Activated CD4-positive, alpha-beta memory T cell treated with anti-CD3 and anti-CD28 coated beads, Interleukin-2, amount 10 ng/mL, durations not matched to agents 7 days and 5 days (primary cell): ENCODE measurements around the gene IPO11. TPM values are rescaled to one million over a fixed set of nuclear protein-coding genes. Genes with fewer than 3 reads are reported as not detected.
A peak's percentile ranks its signal among the peaks of the same experiment; 100 is the strongest.

Experiments
- CTCF ChIA-PET: fragments of 350-600 bp; sonication (Branson Sonifier 250); formaldehyde crosslinking; loops from one replicate; lab custom pipeline; 2021; ENCODE audit warnings: antibody characterized with exemption, inconsistent platforms; lab: Charles Lee
- POLR2A ChIA-PET: fragments of 350-600 bp; sonication (Branson Sonifier 250); formaldehyde crosslinking; loops from one replicate; lab custom pipeline; 2021; ENCODE audit warnings: antibody characterized with exemption; lab: Charles Lee
- DNase-seq: peaks from one replicate; pipeline ENCODE4 v3.0.0-alpha.2; 2020
- H3K27ac Mint-ChIP-seq: one replicate; pipeline ENCODE4 v1.8.0; 2021; ENCODE audit warnings: mild to moderate bottlenecking, mixed read lengths
- H3K27me3 Mint-ChIP-seq: one replicate; pipeline ENCODE4 v1.8.0; 2021; ENCODE audit warnings: mixed read lengths
- H3K36me3 Mint-ChIP-seq: one replicate; pipeline ENCODE4 v1.8.0; 2021; ENCODE audit warnings: low read depth, mixed read lengths
- H3K4me1 Mint-ChIP-seq: one replicate; pipeline ENCODE4 v1.8.0; 2021; ENCODE audit warnings: mixed read lengths
- H3K4me3 Mint-ChIP-seq: one replicate; pipeline ENCODE4 v1.8.0; 2021; ENCODE audit warnings: mild to moderate bottlenecking, mixed read lengths
- H3K9me3 Mint-ChIP-seq: one replicate; pipeline ENCODE4 v1.8.0; 2021; ENCODE audit warnings: mixed read lengths
- total RNA-seq, 2 experiments: library from RNA; stranded (reverse); gene quantifications; one replicate each; pipeline ENCODE4 v1.2.3, GENCODE V29; 2021

The IPO11 gene
- total RNA-seq, 2 experiments from 2014 or later = 23.8 to 23.9 TPM

GRCh38 chr5:62584391-62584790 lies 171.8 kb downstream of the IPO11 start:
- no peak overlapping the region for H3K4me3 Mint-ChIP-seq
- H3K4me1 Mint-ChIP-seq = peaks cover 29% of the 10 kb centered on the region
- ChIA-PET POLR2A (no interaction called here), CTCF (no interaction called here)
- H3K9me3 Mint-ChIP-seq = no peaks in the 10 kb centered on the region
- H3K27me3 Mint-ChIP-seq = no peaks in the 10 kb centered on the region
- DNase-seq = no peak
- no peak overlapping the region for H3K27ac Mint-ChIP-seq
- H3K36me3 Mint-ChIP-seq = peaks cover 21% of the 10 kb centered on the region

DNA sequence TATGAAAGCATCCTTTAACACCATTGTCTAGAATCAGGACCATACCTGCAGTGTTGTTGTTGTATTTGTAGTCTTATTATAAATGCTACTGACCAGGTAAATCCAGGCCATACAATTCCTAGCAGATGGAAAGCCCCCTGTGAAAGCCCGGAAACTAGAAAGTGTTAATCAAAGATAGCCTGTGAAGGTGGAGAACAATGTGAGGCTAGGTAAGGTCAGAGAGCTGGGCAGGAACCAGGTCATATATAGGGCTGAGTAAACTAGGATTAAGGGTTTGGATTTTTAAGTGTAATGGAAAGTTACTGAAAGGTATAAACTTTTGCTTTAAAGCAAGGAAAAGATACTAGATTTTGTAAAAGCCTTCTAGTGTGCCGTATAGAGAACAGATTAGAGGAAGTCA lies 172.7 kb downstream of the IPO11 start:
- Mint-ChIP-seq H3K36me3 (peaks cover 20% of the 10 kb centered on the region), H3K27ac (peak overlapping the region; percentile 6), H3K9me3 (no peaks in the 10 kb centered on the region), H3K4me1 (peaks cover 29% of the 10 kb centered on the region), H3K4me3 (no peak overlapping the region), H3K27me3 (no peaks in the 10 kb centered on the region)
- ChIA-PET CTCF (no interaction called here), POLR2A (no interaction called here)
- no peak for DNase-seq

DNA sequence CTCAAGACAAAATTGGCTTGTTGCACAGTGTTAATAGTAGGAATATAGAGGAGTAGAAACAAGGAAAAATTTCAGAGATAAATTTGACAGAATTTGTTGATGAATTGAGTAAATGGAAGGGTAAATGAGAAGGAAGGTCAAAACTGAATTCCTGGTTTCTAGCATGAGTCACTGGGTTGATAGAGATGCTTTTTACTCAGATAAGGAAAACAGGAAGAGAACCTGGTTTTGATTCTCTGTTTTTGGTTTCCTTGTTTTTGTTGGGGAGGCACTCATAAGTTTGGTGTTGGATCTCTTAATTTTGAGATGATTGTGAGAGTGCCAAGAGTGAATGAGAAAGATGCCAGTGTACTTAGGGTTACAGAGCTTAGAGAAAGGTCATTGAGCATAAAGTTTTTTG lies 173.2 kb downstream of the IPO11 start:
- CTCF ChIA-PET = no interaction called here
- no peaks in the 10 kb centered on the region for H3K9me3 Mint-ChIP-seq
- H3K27ac Mint-ChIP-seq = peak overlapping the region; percentile 6
- no peaks in the 10 kb centered on the region for H3K27me3 Mint-ChIP-seq
- peaks cover 25% of the 10 kb centered on the region for H3K4me1 Mint-ChIP-seq
- POLR2A ChIA-PET = no interaction called here
- peaks cover 16% of the 10 kb centered on the region for H3K36me3 Mint-ChIP-seq
- H3K4me3 Mint-ChIP-seq = no peak overlapping the region
- DNase-seq = no peak

GRCh38 chr5:62587737-62588136 lies 175.2 kb downstream of the IPO11 start:
- H3K4me3 Mint-ChIP-seq = no peak overlapping the region
- DNase-seq = no peak
- H3K4me1 Mint-ChIP-seq = peaks cover 16% of the 10 kb centered on the region
- H3K36me3 Mint-ChIP-seq = peaks cover 26% of the 10 kb centered on the region
- no peaks in the 10 kb centered on the region for H3K27me3 Mint-ChIP-seq
- H3K9me3 Mint-ChIP-seq = no peaks in the 10 kb centered on the region
- CTCF ChIA-PET = interaction anchor here (1.2 to 1.3 kb wide), 2 partner anchors 9 to 185 kb away, joined by 3 to 5 read pairs; partner anchors contain the start of gene LRRC70
- H3K27ac Mint-ChIP-seq = peak overlapping the region; percentile 11
- POLR2A ChIA-PET = no interaction called here

- Mint-ChIP-seq H3K27me3 (no peaks in the 10 kb centered on the region), H3K9me3 (no peaks in the 10 kb centered on the region), H3K27ac (no peak overlapping the region), H3K4me1 (peaks cover 16% of the 10 kb centered on the region), H3K4me3 (no peak overlapping the region), H3K36me3 (peaks cover 32% of the 10 kb centered on the region)
- POLR2A ChIA-PET = no interaction called here
- CTCF ChIA-PET = interaction anchor here (1.3 kb wide), 1 partner anchor 186 kb away, joined by 3 read pairs; no protein-coding TSS in a partner anchor
- DNase-seq = no peak
Observed at GRCh38 chr5:62588668-62589067, 176.1 kb downstream of the IPO11 start.

DNA sequence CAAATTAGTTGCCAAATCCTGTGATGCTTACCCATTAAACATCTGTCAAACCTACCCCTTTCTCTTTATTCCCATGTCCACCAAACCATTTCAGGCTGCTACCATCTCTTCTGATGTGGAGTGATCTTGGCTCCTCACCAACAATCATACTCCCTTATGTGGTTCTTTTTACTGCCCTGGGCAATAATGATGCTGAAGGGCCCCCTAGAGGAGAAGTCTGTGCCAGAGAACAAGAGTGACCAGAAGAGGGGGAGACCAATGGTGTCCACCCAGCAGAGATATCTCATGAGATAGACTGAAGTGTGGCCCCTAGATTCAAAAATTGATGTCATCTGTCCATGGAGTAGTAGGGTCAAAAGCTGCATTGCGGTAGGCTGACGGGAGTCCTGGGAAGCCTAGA lies 176.9 kb downstream of the IPO11 start:
- Mint-ChIP-seq H3K4me3 (no peak overlapping the region), H3K9me3 (no peaks in the 10 kb centered on the region), H3K27ac (no peak overlapping the region), H3K36me3 (peaks cover 32% of the 10 kb centered on the region), H3K4me1 (peaks cover 14% of the 10 kb centered on the region), H3K27me3 (no peaks in the 10 kb centered on the region)
- ChIA-PET POLR2A (no interaction called here), CTCF (no interaction called here)
- DNase-seq = no peak

GRCh38 chr5:62590387-62590786 lies 177.8 kb downstream of the IPO11 start:
- no peak overlapping the region for H3K4me3 Mint-ChIP-seq

DNA sequence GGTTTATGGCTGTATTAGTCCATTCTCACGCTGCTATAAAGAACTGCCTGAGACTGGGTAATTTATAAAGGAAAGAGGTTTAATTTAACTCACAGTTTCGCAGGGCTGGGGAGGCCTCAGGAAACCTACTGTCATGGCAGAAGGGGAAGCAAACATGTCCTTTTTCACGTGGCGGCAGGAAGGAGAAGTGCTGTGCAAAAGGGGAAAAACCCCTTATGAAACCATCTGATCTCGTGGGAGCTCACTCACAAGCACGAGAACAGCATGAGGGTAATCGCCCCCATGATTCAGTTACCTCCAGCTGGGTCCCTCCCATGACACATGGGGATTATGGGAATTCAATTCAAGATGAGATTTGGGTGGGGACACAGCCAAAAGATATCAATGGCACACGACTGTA lies 180.0 kb downstream of the IPO11 start:
- CTCF ChIA-PET = no interaction called here
- DNase-seq = no peak
- Mint-ChIP-seq H3K27me3 (no peaks in the 10 kb centered on the region), H3K27ac (no peak overlapping the region), H3K36me3 (peaks cover 32% of the 10 kb centered on the region), H3K4me3 (no peak overlapping the region), H3K9me3 (no peaks in the 10 kb centered on the region), H3K4me1 (no peaks in the 10 kb centered on the region)
- POLR2A ChIA-PET = interaction anchor here (1.2 kb wide), 1 partner anchor 13 kb away, joined by 3 read pairs; no protein-coding TSS in a partner anchor

More at GRCh38 chr5:62590387-62590786, 177.8 kb downstream of the IPO11 start:
- no peak overlapping the region for H3K27ac Mint-ChIP-seq
- DNase-seq = no peak
- H3K9me3 Mint-ChIP-seq = no peaks in the 10 kb centered on the region
- H3K36me3 Mint-ChIP-seq = peaks cover 32% of the 10 kb centered on the region
- H3K4me1 Mint-ChIP-seq = peaks cover 8% of the 10 kb centered on the region
- H3K27me3 Mint-ChIP-seq = no peaks in the 10 kb centered on the region
- ChIA-PET CTCF (no interaction called here), POLR2A (no interaction called here)

DNA sequence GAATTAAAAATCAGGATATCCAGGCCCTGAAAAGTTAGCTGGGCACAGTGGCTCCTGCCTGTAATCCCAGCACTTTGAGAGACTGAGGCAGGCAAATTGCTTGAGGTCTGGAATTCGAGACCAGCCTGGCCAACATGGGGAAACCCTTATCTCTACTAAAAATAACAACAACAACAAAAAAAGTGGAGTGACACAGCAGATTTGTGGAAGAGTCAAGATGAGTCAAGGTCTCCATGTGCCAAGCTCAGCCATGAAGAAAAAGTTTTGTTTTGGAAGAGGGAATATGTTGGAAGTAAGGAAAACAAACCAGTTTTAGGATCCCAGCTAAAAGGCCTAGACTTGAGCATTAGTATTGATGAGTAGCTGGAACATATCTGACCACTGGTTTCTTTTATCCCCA lies 180.8 kb downstream of the IPO11 start:
- H3K9me3 Mint-ChIP-seq = no peaks in the 10 kb centered on the region
- no peaks in the 10 kb centered on the region for H3K4me1 Mint-ChIP-seq
- ChIA-PET CTCF (no interaction called here), POLR2A (no interaction called here)
- H3K27ac Mint-ChIP-seq = no peak overlapping the region
- no peak overlapping the region for H3K4me3 Mint-ChIP-seq
- no peaks in the 10 kb centered on the region for H3K27me3 Mint-ChIP-seq
- no peak for DNase-seq
- peaks cover 30% of the 10 kb centered on the region for H3K36me3 Mint-ChIP-seq

DNA sequence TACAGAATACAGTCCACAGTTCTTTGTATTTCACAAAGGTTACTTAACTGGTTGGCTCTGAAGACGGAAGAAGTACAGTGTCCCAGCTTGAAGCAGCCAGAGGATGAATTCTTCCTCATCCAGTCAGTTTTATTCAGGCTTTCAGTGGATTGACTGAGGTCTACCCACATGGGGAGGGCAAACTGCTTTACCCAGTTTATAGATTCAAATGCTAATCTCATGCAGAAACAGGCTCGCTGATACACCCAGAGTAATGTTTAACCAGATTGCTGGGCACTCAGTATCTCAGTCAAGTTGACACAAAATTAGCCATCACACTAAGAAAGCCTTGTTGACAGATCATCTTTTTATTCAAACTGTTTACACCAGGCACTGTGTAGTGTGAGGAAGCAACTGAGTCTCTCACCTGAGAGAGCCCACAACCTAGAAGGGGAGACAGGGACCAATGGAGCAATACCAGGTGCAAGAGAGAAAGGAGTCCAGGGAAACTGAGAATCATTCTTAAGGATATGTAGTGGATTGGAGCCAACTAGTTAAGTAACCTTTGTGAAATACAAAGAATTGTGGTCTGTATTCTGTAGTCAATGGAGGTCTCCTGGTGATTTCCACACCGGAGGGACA lies 181.9 kb downstream of the IPO11 start:
- ChIA-PET POLR2A (no interaction called here), CTCF (no interaction called here)
- H3K27me3 Mint-ChIP-seq = no peaks in the 10 kb centered on the region
- no peaks in the 10 kb centered on the region for H3K9me3 Mint-ChIP-seq
- peaks cover 22% of the 10 kb centered on the region for H3K36me3 Mint-ChIP-seq
- H3K4me1 Mint-ChIP-seq = no peaks in the 10 kb centered on the region
- DNase-seq = no peak
- H3K27ac Mint-ChIP-seq = no peak overlapping the region
- H3K4me3 Mint-ChIP-seq = no peak overlapping the region

GRCh38 chr5:62596096-62596495 lies 183.5 kb downstream of the IPO11 start:
- Mint-ChIP-seq H3K36me3 (peaks cover 22% of the 10 kb centered on the region), H3K4me1 (no peaks in the 10 kb centered on the region), H3K9me3 (no peaks in the 10 kb centered on the region), H3K27ac (no peak overlapping the region), H3K27me3 (no peaks in the 10 kb centered on the region), H3K4me3 (no peak overlapping the region)
- POLR2A ChIA-PET = no interaction called here
- DNase-seq = no peak
- CTCF ChIA-PET = no interaction called here

DNA sequence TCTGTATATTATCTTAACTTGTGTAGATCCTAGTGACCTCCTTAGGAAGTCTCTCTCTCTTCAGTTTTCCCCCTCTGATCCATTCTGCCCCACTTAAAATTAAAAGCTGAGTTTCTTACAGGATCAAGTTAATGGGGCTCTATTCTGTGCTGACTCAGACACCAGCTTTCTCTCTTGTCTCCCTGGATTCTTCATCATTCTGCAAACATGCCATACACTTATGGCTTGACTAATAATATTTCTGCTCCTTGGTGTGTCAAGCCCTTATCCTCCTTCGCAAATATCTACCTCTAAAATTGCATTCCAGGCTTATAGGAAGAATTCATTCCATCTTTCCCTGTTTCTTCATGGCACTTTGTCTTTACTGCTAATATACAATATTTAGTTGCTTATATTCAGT lies 184.1 kb downstream of the IPO11 start:
- POLR2A ChIA-PET = no interaction called here
- H3K27ac Mint-ChIP-seq = no peak overlapping the region
- CTCF ChIA-PET = no interaction called here
- H3K27me3 Mint-ChIP-seq = no peaks in the 10 kb centered on the region
- no peaks in the 10 kb centered on the region for H3K9me3 Mint-ChIP-seq
- H3K4me1 Mint-ChIP-seq = no peaks in the 10 kb centered on the region
- no peak overlapping the region for H3K4me3 Mint-ChIP-seq
- peaks cover 18% of the 10 kb centered on the region for H3K36me3 Mint-ChIP-seq
- no peak for DNase-seq

DNA sequence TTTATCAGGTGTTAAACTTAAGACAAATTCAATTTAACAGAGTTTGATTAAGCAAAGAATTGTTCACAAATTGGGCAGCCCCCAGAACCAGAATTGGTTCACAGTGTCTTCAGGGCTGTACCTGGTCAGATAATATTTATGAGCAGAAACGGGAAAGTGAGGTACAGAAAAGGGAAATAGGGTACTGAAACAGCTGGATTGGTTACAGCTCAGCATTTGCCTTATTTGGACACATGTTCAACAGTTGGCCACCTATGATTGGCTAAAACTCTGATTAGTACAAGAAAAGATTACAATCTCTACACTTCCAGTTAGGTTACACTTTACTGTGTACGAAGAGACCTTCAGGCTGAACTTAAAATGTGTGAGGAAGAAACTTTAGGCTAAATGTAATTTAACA lies 184.8 kb downstream of the IPO11 start:
- CTCF ChIA-PET = no interaction called here
- Mint-ChIP-seq H3K36me3 (peaks cover 13% of the 10 kb centered on the region), H3K4me3 (no peak overlapping the region), H3K9me3 (no peaks in the 10 kb centered on the region), H3K27ac (no peak overlapping the region), H3K4me1 (peaks cover 1% of the 10 kb centered on the region), H3K27me3 (no peaks in the 10 kb centered on the region)
- DNase-seq = no peak
- POLR2A ChIA-PET = no interaction called here
